GM12878 (cell line): Measurements from ENCODE around the gene SPACDR. TPM values are rescaled to one million over a fixed set of nuclear protein-coding genes. Genes with fewer than 3 reads are reported as not detected.

ENCODE experiments used
- ATAC-seq: fragments of 200-7000 bp; cut with Tn5 transposase; 3 replicates; pipeline ENCODE4 v1.9.1; 2020; ENCODE audit warnings: mild to moderate bottlenecking, moderate library complexity
- BruUV-seq: library from RNA; stranded (reverse); fragments of 400-500 nt; replicated peaks from 2 replicates; lab custom pipeline; 2021; lab: Mats Ljungman, UMichigan
- CTCF ChIA-PET: fragments of 300-600 bp; sonication (Branson Sonifier 250); formaldehyde crosslinking; extraction: SDS; loops from one replicate; lab custom pipeline; 2021; ENCODE audit warnings: inconsistent platforms; lab: Yijun Ruan, JAX
- POLR2A ChIA-PET: fragments of 350-600 bp; formaldehyde crosslinking; extraction: SDS; loops from one replicate; lab custom pipeline; 2021; ENCODE audit warnings: inconsistent platforms; lab: Charles Lee
- RAD21 ChIA-PET: fragments of 300-600 bp; sonication (Branson Sonifier 250); formaldehyde crosslinking; loops from one replicate; lab custom pipeline; 2023; ENCODE audit warnings: antibody characterized with exemption; ENCODE audit not compliant: unreplicated experiment; lab: Charles Lee
- SMC1A ChIA-PET: fragments of 300-600 bp; sonication (Branson Sonifier 250); formaldehyde crosslinking; loops from one replicate; lab custom pipeline; 2023; ENCODE audit not compliant: unreplicated experiment, uncharacterized antibody; lab: Charles Lee
- DNase-seq: peaks from one replicate; pipeline ENCODE4 v3.0.0-alpha.2; 2011; ENCODE audit warnings: low read depth, low spot score
- FAIRE-seq: peaks from 3 replicates; lab custom pipeline; 2011; peaks lifted over from hg19 to GRCh38; lab: Jason Lieb, UNC
- H2AFZ ChIP-seq: 2 replicates; pipeline ENCODE4 v1.6.0; 2011; ENCODE audit warnings: low read depth, low read length, control low read depth; ENCODE audit not compliant: control insufficient read depth
- H3K27ac ChIP-seq: 2 replicates; pipeline ENCODE4 v1.5.1; 2011; ENCODE audit warnings: control low read depth; ENCODE audit not compliant: control insufficient read depth, insufficient read depth
- H3K27me3 ChIP-seq, 2 experiments: replicated peaks in 1 of 2; 2 replicates each; pipeline versions ENCODE4 v1.6.0 to v1.6.1; 2011; ENCODE audit warnings: low read length in 1 of 2; ENCODE audit not compliant: control insufficient read depth in 2 of 2, insufficient read depth in 2 of 2
- H3K36me3 ChIP-seq, 2 experiments: 2 replicates each; pipeline ENCODE4 v1.5.1; 2011; ENCODE audit warnings: low read length in 1 of 2; ENCODE audit not compliant: control insufficient read depth in 2 of 2, insufficient read depth in 2 of 2
- H3K4me1 ChIP-seq: 2 replicates; pipeline ENCODE4 v1.6.1; 2011; ENCODE audit warnings: mild to moderate bottlenecking, low read length, moderate library complexity, mixed read lengths; ENCODE audit not compliant: control insufficient read depth, insufficient read depth
- H3K4me2 ChIP-seq: 2 replicates; pipeline ENCODE4 v1.6.0; 2011; ENCODE audit warnings: control low read depth; ENCODE audit not compliant: control insufficient read depth, insufficient read depth
- H3K4me3 ChIP-seq: fragments of 200-600 bp; sonication (generic); 2 replicates; pipeline ENCODE4 v1.5.1; 2016
- H3K79me2 ChIP-seq: 2 replicates; pipeline ENCODE4 v1.6.0; 2011; ENCODE audit warnings: low read length; ENCODE audit not compliant: control insufficient read depth, insufficient read depth
- H3K9ac ChIP-seq: 2 replicates; pipeline ENCODE4 v1.8.0; 2011; ENCODE audit warnings: low read length, control low read depth, mixed read lengths; ENCODE audit not compliant: control insufficient read depth, insufficient read depth
- H3K9me3 ChIP-seq: replicated peaks from 3 replicates; pipeline ENCODE4 v1.5.1; 2011; ENCODE audit warnings: mild to moderate bottlenecking, low read length; ENCODE audit not compliant: control insufficient read depth, insufficient read depth
- H4K20me1 ChIP-seq: 2 replicates; pipeline ENCODE4 v1.6.0; 2011; ENCODE audit not compliant: control insufficient read depth, insufficient read depth
- CEBPZ ChIP-seq: fragments of 150-350 bp; IDR thresholded peaks from 2 replicates; pipeline ENCODE4 v1.6.1; 2016; ENCODE audit warnings: low read depth, low read length
- E4F1 ChIP-seq: fragments of 450-650 bp; IDR thresholded peaks from 2 replicates; pipeline ENCODE4 v1.6.1; 2018; ENCODE audit warnings: borderline replicate concordance, mild to moderate bottlenecking; ENCODE audit not compliant: partially characterized antibody
- ELK1 ChIP-seq: IDR thresholded peaks from 2 replicates; pipeline ENCODE4 v1.6.1; 2012; ENCODE audit warnings: low read depth, low read length, improper control_type of control experiment
- NR2C1 ChIP-seq: fragments of 450-650 bp; IDR thresholded peaks from 2 replicates; pipeline ENCODE4 v1.6.1; 2017; ENCODE audit warnings: antibody characterized with exemption, mild to moderate bottlenecking, moderate library complexity
- SIN3A ChIP-seq: IDR thresholded peaks from 2 replicates; pipeline ENCODE4 v1.6.1; 2012; ENCODE audit warnings: low read depth, low read length, improper control_type of control experiment
- ZBTB40 ChIP-seq: fragments of 450-650 bp; IDR thresholded peaks from 2 replicates; pipeline ENCODE4 v1.6.1; 2016; ENCODE audit warnings: mild to moderate bottlenecking, moderate library complexity, borderline replicate concordance
- ZNF622 ChIP-seq: fragments of 450-650 bp; IDR thresholded peaks from 2 replicates; pipeline ENCODE4 v1.6.1; 2017; ENCODE audit warnings: mild to moderate bottlenecking, inconsistent platforms
- WGBS: methylation state at CpG from one replicate; pipeline ENCODE4 v1.1.6; 2016; ENCODE audit warnings: low lambda C conversion rate; ENCODE audit not compliant: insufficient replicate concordance, insufficient coverage; ENCODE audit errors: missing lambda C conversion rate; 5-methylcytosine and 5-hydroxymethylcytosine counted together
- in situ Hi-C: fragments of 300-500 bp; cut with MboI; formaldehyde crosslinking; loops from 9 replicates; pipeline ENCODE4 v1.14.3; 2018; ENCODE audit warnings: mixed read lengths
- intact Hi-C: fragments of 100-400 bp; cut with micrococcal nuclease; formaldehyde crosslinking; loops from one replicate; pipeline ENCODE4 v1.14.2; 2022; ENCODE audit not compliant: unreplicated experiment
- polyA plus RNA-seq, 11 experiments: library from polyadenylated mRNA; depleted of rRNA in 4 of 11; unstranded in 6 of 11; stranded (reverse) in 5 of 11; fragments of >200 nt; fragmentation: Nextera tagmentation in 4 of 11; fragmentation: Illumina TruSeq in 1 of 11; extraction: Ambion mirVana in 4 of 11; extraction: Trizol in 1 of 11; gene quantifications; 1 replicate in 1 of 11; 2 replicates in 10 of 11; pipeline versions ENCODE4 v1.2.1 to v1.2.3, GENCODE V29; 2011 to 2016; ENCODE audit warnings: inconsistent platforms in 2 of 11, missing spikeins in 2 of 11, low read depth in 1 of 11
- total RNA-seq, 4 experiments: library from RNA; depleted of rRNA in 3 of 4; stranded (reverse); fragments of >200 nt in 3 of 4; fragmentation: Illumina TruSeq in 1 of 4; extraction: Trizol in 1 of 4; gene quantifications; 2 replicates each; pipeline versions ENCODE4 v1.2.1 to v1.2.3, GENCODE V29; 2013 to 2021

The SPACDR gene
- total and polyA plus RNA-seq, 10 of the 15 experiments (the other 5 are each of a cell fraction or from before 2014, with no cell fraction given): 0.18 to 1.5 (median 0.63) TPM

- ChIA-PET SMC1A (interaction anchor here (0.6 to 1.6 kb wide), 12 partner anchors 10 to 321 kb away, joined by 3 to 7 read pairs (median 3); partner anchors contain the start of genes TSC22D4 and ZCWPW1), RAD21 (interaction anchor here (0.9 to 1.7 kb wide), 9 partner anchors 11 to 134 kb away, joined by 3 to 9 read pairs (median 4); no protein-coding TSS in a partner anchor), CTCF (interaction anchor here (0.7 to 2.7 kb wide), 6 partner anchors 11 to 109 kb away, joined by 3 to 13 read pairs (median 4); no protein-coding TSS in a partner anchor), POLR2A (interaction anchor here (0.6 to 1.8 kb wide), 7 partner anchors 11 to 605 kb away, joined by 3 to 6 read pairs (median 6); no protein-coding TSS in a partner anchor)
- in situ Hi-C loops (loop anchor here (25.0 kb wide), 1 partner anchor 232 kb away; the partner anchor contains the start of gene GIGYF1), intact Hi-C loops (no loop called here)
- Histone ChIP-seq H3K36me3 (no peaks in the 10 kb centered on the region), H3K4me2 (no peak overlapping the region), H3K27ac (no peak overlapping the region), H2AFZ (no peak overlapping the region), H3K4me1 (peaks cover 1% of the 10 kb centered on the region; the same call in 1 of the 2 replicates), H3K79me2 (no peaks in the 10 kb centered on the region), H3K4me3 (no peak overlapping the region), H3K9ac (no peak overlapping the region), H3K27me3 (no peaks in the 10 kb centered on the region), H3K9me3 (no peaks in the 10 kb centered on the region), H4K20me1 (no peaks in the 10 kb centered on the region)
- 49% methylated on average over 3 of the region's 3 CpGs for WGBS
- FAIRE-seq (no peak), ATAC-seq (no peak), DNase-seq (no peak)
- no TSS peak for BruUV-seq
- TF ChIP-seq NR2C1 (no peak), ZNF622 (no peak), ELK1 (no peak), CEBPZ (no peak), SIN3A (no peak), E4F1 (no peak), ZBTB40 (no peak)
Measured at GRCh38 chr7:100455206-100455605, 8.9 kb downstream of the SPACDR start.
